GM12891 (cell line): ENCODE results near the gene LRATD1. TPM values are rescaled to one million over a fixed set of nuclear protein-coding genes. Genes with fewer than 3 reads are reported as not detected.

Experiments
- DNase-seq: peaks from one replicate; pipeline ENCODE4 v3.0.0; 2011; ENCODE audit warnings: low spot score; ENCODE audit not compliant: insufficient read length
- FAIRE-seq: peaks from 2 replicates; lab custom pipeline; 2011; peaks lifted over from hg19 to GRCh38; lab: Jason Lieb, UNC
- PAX5 ChIP-seq: IDR thresholded peaks from 2 replicates; pipeline ENCODE4 v1.6.1; 2011; ENCODE audit warnings: low read length, moderate library complexity, mild to moderate bottlenecking; ENCODE audit not compliant: insufficient read depth, severe bottlenecking
- POLR2A ChIP-seq: IDR thresholded peaks from 2 replicates; pipeline ENCODE4 v1.6.1; 2011; ENCODE audit warnings: low read depth, low read length, control low read depth
- POLR2AphosphoS5 ChIP-seq: IDR thresholded peaks from 2 replicates; pipeline ENCODE4 v1.6.1; 2011; ENCODE audit warnings: low read depth, low read length, control low read depth
- POU2F2 ChIP-seq: IDR thresholded peaks from 2 replicates; pipeline ENCODE4 v1.6.1; 2011; ENCODE audit warnings: low read depth, mild to moderate bottlenecking, control low read depth, low read length, moderate library complexity
- SPI1 ChIP-seq: IDR thresholded peaks from 2 replicates; pipeline ENCODE4 v1.6.1; 2011; ENCODE audit warnings: low read depth, low read length, control low read depth
- TAF1 ChIP-seq: IDR thresholded peaks from 2 replicates; pipeline ENCODE4 v1.6.1; 2011; ENCODE audit warnings: low read depth, low read length, control low read depth
- polyA plus RNA-seq: library from polyadenylated mRNA; unstranded; fragments of >200 nt; gene quantifications from one replicate; pipeline ENCODE4 v1.2.1, GENCODE V29; 2012; ENCODE audit warnings: low read depth, missing spikeins, inconsistent platforms; ENCODE audit not compliant: missing spikeins

The LRATD1 gene, protein sequence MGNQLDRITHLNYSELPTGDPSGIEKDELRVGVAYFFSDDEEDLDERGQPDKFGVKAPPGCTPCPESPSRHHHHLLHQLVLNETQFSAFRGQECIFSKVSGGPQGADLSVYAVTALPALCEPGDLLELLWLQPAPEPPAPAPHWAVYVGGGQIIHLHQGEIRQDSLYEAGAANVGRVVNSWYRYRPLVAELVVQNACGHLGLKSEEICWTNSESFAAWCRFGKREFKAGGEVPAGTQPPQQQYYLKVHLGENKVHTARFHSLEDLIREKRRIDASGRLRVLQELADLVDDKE
- not detected for polyA plus RNA-seq

- DNase-seq: no peak
- no peak for TF ChIP-seq SPI1
- no peak for TF ChIP-seq POLR2A
- TF ChIP-seq PAX5: no peak
- no peak for TF ChIP-seq POU2F2
- no peak for TF ChIP-seq POLR2AphosphoS5
- no peak for TF ChIP-seq TAF1
- no peak for FAIRE-seq
Observed at GRCh38 chr2:14632133-14632936, at the start of gene LRATD1. Gene LRATD1, plus strand, starts transcription at chr2:14632717. Its CDS starts 1,263 bp downstream, at chr2:14633980.

DNA sequence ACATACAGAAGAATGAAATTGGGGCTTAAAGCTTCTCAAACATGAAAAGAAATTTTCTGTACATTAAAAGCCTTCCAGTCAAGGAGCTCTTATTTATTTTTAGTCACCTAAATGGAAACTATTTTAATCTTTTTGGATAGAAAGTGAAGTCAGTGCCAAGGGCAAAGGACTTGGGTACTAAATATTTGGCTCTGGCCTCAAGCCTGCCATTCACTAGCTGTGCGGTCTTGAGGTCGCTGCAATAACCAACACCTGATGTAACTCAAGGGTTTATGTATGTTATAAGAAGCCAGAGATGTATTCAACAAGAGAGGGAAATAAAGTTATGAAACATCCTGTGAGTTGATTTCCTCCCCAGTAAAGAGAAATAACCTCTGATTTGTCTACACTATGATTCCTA, 49.5 kb upstream of the LRATD1 start:
- no peak for TF ChIP-seq POU2F2
- no peak for TF ChIP-seq POLR2A
- TF ChIP-seq SPI1: no peak
- no peak for TF ChIP-seq TAF1
- no peak for TF ChIP-seq PAX5
- TF ChIP-seq POLR2AphosphoS5: no peak
- FAIRE-seq: no peak
- no peak for DNase-seq

DNA sequence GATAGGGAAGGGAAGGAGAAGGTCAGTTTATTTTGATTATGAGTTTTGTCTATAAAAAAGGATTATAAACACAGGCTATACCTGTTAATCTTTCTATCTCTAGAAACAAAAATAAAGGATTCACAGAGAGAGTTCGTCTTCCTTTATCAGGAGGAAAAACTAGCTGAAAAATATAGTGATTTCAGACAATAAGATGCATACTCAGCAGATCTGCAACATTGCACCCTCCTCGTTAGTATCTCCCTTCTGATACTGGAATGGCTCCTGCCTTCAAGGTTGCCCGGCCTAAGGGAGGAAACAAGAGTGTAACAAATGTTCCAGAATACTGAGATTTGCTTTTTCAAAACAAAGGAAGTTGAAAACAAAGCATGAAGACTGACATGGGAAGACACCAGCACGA, 48.7 kb upstream of the LRATD1 start:
- TF ChIP-seq POLR2A: no peak
- TF ChIP-seq POLR2AphosphoS5: no peak
- no peak for TF ChIP-seq TAF1
- TF ChIP-seq PAX5: no peak
- TF ChIP-seq POU2F2: no peak
- no peak for TF ChIP-seq SPI1
- no peak for FAIRE-seq
- no peak for DNase-seq

- DNase-seq (no peak), FAIRE-seq (no peak)
- no peak for TF ChIP-seq PAX5
- no peak for TF ChIP-seq POLR2A
- TF ChIP-seq SPI1: no peak
- TF ChIP-seq TAF1: no peak
- no peak for TF ChIP-seq POU2F2
- TF ChIP-seq POLR2AphosphoS5: no peak
Observed at GRCh38 chr2:14587119-14587518, 45.4 kb upstream of the LRATD1 start.

GRCh38 chr2:14601156-14601770, 31.3 kb upstream of the LRATD1 start:
- FAIRE-seq (no peak), DNase-seq (no peak)
- TF ChIP-seq POU2F2: no peak
- no peak for TF ChIP-seq POLR2A
- no peak for TF ChIP-seq TAF1
- no peak for TF ChIP-seq PAX5
- no peak for TF ChIP-seq POLR2AphosphoS5
- no peak for TF ChIP-seq SPI1

GRCh38 chr2:14602309-14602708, 30.2 kb upstream of the LRATD1 start:
- FAIRE-seq (no peak), DNase-seq (no peak)

DNA sequence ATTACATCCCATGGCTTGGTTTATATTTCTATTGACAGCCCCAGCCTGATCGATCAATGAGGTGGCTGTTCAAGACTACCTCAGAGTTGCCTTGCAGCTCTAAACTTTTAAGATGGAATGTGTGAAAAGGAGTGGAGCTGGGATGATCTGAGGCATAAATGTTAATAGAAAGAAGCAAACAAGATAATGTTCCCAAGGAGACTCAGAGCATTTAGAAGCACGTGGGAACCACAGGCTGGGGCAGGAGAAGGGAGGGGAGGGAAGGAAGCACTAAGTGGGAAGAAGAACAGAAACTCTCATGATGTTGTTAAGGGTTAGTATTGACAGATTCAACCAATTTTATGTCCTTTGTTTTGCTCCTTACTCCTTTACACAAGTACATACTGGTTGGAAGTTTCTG, 28.8 kb upstream of the LRATD1 start:
- FAIRE-seq: no peak
- no peak for DNase-seq
- no peak for TF ChIP-seq SPI1
- no peak for TF ChIP-seq POLR2AphosphoS5
- TF ChIP-seq PAX5: no peak
- no peak for TF ChIP-seq POLR2A
- TF ChIP-seq TAF1: no peak
- TF ChIP-seq POU2F2: no peak

More at GRCh38 chr2:14602309-14602708, 30.2 kb upstream of the LRATD1 start:
- no peak for TF ChIP-seq TAF1
- TF ChIP-seq POU2F2: no peak
- no peak for TF ChIP-seq PAX5
- no peak for TF ChIP-seq SPI1
- TF ChIP-seq POLR2A: no peak
- TF ChIP-seq POLR2AphosphoS5: no peak

DNA sequence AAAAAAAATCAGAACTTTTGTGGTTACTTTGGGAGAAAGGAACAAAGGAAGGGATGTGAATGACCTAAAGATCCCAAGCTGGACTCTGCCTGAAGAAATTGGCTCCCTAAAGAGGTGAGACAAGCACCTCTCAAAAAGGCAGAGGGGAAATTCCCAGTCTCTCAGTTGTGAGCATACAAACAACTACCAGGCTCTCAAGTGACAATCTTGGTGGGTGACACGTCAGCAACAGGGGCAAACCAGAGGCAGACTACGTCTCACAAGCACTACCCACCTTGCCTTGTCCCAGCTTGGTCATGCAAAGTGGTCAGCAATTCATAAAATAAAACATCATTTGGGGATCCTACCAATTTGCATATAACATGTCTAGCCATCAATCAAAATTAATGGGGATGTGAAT, 24.3 kb upstream of the LRATD1 start:
- TF ChIP-seq POLR2A (no peak), SPI1 (no peak), TAF1 (no peak), PAX5 (no peak), POLR2AphosphoS5 (no peak), POU2F2 (no peak)
- DNase-seq (no peak), FAIRE-seq (no peak)

GRCh38 chr2:14614017-14614416, 18.5 kb upstream of the LRATD1 start:
- FAIRE-seq (no peak), DNase-seq (no peak)
- no peak for TF ChIP-seq POLR2A
- TF ChIP-seq SPI1: no peak
- no peak for TF ChIP-seq PAX5
- no peak for TF ChIP-seq TAF1
- TF ChIP-seq POLR2AphosphoS5: no peak
- TF ChIP-seq POU2F2: no peak
